Activated CD8-positive, alpha-beta T cell treated with anti-CD3 and anti-CD28 coated beads for 36 hours (primary cell): ENCODE data around the gene SDF2. TPM values are rescaled to one million over a fixed set of nuclear protein-coding genes. Genes with fewer than 3 reads are reported as not detected.
"Not testable (repeated sequence)": the region's sequence is repeated elsewhere in the genome, so short reads cannot be mapped to it uniquely, and the experiment has no call there.

Source experiments
- ATAC-seq: fragments of 200-7000 bp; cut with Tn5 transposase; one replicate; pipeline ENCODE4 v1.10.0; 2021; ENCODE audit warnings: mild to moderate bottlenecking, moderate library complexity
- CTCF ChIA-PET: fragments of 350-600 bp; sonication (Branson Sonifier 250); formaldehyde crosslinking; loops from one replicate; lab custom pipeline; 2021; ENCODE audit warnings: antibody characterized with exemption; lab: Charles Lee
- POLR2A ChIA-PET: fragments of 350-600 bp; sonication (Branson Sonifier 250); formaldehyde crosslinking; loops from one replicate; lab custom pipeline; 2021; ENCODE audit warnings: antibody characterized with exemption; lab: Charles Lee
- DNase-seq: peaks from one replicate; pipeline ENCODE4 v3.0.0-alpha.2; 2020
- H3K27ac Mint-ChIP-seq: one replicate; pipeline ENCODE4 v1.8.0; 2021; ENCODE audit warnings: mild to moderate bottlenecking, mixed read lengths
- H3K27me3 Mint-ChIP-seq: one replicate; pipeline ENCODE4 v1.8.0; 2021; ENCODE audit warnings: mixed read lengths
- H3K36me3 Mint-ChIP-seq: one replicate; pipeline ENCODE4 v1.8.0; 2021; ENCODE audit warnings: low read depth, mixed read lengths
- H3K4me1 Mint-ChIP-seq: one replicate; pipeline ENCODE4 v1.8.0; 2021; ENCODE audit warnings: low read depth, mixed read lengths
- H3K4me3 Mint-ChIP-seq: one replicate; pipeline ENCODE4 v1.8.0; 2021; ENCODE audit warnings: mild to moderate bottlenecking, moderate library complexity, mixed read lengths
- H3K9me3 Mint-ChIP-seq: one replicate; pipeline ENCODE4 v1.8.0; 2021; ENCODE audit warnings: mixed read lengths
- intact Hi-C: fragments of 100-400 bp; cut with micrococcal nuclease; formaldehyde crosslinking; loops from one replicate; pipeline ENCODE4 v1.10.0; 2022
- total RNA-seq, 2 experiments: library from RNA; stranded (reverse); gene quantifications; one replicate each; pipeline ENCODE4 v1.2.3, GENCODE V29; 2021
- TF ChIP-seq, protein P1 (sequence below): fragments of 200-600 bp; IDR thresholded peaks from one replicate; pipeline ENCODE4 v1.8.0; 2022; ENCODE audit warnings: antibody characterized with exemption, mild to moderate bottlenecking

SDF2 gene
- total RNA-seq, 2 experiments from 2014 or later, result 37.4 to 39.0 TPM

DNA sequence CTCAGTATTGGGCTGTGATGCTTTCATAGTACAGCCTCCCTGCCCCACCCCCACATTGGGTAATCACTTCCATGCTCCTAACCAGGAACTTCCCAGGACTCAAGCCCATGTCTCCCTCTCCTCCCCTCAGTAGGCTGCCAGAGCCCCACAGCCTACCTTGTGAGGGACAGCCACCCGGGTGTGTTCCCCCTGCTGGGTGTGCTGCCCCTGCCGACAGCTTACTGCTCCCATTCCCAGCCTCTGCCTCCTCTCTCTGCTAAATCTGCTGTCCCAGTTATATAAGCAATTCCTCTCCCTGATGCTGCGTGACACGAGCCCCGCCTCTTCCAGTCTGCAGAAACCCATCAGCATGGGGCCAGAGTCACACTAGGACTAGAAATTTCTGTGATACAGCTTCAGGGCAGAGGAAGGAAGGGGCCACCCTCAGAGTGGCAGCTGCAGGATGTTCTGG lies 47.8 kb downstream of the SDF2 start, which contains the start of gene RSKR:
Gene RSKR, minus strand, starts transcription at position 255 of the 451 bp plus-strand sequence. Its CDS starts 24 bp downstream, at position 231.
- TF ChIP-seq, protein P1, sequence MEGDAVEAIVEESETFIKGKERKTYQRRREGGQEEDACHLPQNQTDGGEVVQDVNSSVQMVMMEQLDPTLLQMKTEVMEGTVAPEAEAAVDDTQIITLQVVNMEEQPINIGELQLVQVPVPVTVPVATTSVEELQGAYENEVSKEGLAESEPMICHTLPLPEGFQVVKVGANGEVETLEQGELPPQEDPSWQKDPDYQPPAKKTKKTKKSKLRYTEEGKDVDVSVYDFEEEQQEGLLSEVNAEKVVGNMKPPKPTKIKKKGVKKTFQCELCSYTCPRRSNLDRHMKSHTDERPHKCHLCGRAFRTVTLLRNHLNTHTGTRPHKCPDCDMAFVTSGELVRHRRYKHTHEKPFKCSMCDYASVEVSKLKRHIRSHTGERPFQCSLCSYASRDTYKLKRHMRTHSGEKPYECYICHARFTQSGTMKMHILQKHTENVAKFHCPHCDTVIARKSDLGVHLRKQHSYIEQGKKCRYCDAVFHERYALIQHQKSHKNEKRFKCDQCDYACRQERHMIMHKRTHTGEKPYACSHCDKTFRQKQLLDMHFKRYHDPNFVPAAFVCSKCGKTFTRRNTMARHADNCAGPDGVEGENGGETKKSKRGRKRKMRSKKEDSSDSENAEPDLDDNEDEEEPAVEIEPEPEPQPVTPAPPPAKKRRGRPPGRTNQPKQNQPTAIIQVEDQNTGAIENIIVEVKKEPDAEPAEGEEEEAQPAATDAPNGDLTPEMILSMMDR, result no peak
- H3K9me3 Mint-ChIP-seq, result no peaks in the 10 kb centered on the region
- H3K4me1 Mint-ChIP-seq, result no peaks in the 10 kb centered on the region
- no peak within 1 kb of the TSS for H3K4me3 Mint-ChIP-seq
- POLR2A ChIA-PET, result no interaction called here
- H3K36me3 Mint-ChIP-seq, result peaks cover 51% of the 10 kb centered on the region
- H3K27ac Mint-ChIP-seq, result no peak within 1 kb of the TSS
- ATAC-seq (no peak), DNase-seq (no peak)
- intact Hi-C loops, result loop anchor here (5.0 kb wide), 1 partner anchor 122 kb away; no protein-coding TSS in a partner anchor
- CTCF ChIA-PET, result interaction anchor here (1.0 to 1.7 kb wide), 7 partner anchors 9 to 119 kb away, joined by 3 to 11 read pairs (median 4); partner anchors contain the start of gene PIGS
- H3K27me3 Mint-ChIP-seq, result no peaks in the 10 kb centered on the region

DNA sequence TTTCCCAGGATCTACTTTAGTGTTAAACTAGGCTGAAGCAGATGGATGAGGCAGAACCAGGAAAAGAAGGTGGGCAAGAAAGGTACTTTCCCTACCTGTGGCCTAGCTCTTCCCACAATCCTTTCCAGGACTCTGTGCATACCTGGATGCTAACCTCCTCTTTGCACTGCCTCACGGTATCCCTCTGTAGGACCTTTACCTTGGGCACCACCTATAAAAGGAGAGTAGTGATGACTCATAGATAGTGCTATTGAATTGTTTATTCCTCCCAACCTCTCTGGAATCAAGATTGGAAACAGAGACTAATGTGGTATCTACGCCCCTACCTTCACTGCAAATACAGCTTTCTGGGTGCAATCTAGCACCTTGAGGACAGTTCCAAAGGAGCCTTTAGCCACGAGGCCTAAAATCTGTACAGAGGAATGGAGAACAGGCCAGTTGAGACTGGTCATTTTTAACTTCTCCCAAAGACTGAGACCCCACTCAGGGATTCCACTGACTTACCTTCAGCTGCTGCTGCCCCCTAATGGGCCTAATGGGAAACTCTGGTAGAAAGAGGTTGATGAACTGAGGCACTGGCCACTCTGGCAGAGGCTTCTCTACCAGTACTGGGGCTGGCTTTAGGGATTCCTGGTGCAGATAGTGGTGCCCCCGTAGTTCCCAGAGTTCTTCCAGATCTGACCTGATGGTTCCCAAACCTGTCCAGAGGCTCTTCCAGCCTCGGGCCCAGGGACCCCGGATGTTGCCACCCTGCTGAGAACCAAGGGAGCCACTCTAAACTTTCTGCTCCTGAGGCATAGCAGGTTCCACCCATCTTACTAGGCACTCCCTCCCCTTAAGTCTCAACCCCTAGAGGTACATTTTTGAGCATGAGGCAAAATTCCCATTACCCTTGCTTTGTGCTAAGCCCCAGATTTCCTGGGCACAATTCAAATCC lies 48.5 kb downstream of the SDF2 start:
- intact Hi-C loops, result loop anchor here (5.0 kb wide), 1 partner anchor 121 kb away; no protein-coding TSS in a partner anchor
- Mint-ChIP-seq H3K4me1 (no peaks in the 10 kb centered on the region), H3K27me3 (no peaks in the 10 kb centered on the region), H3K27ac (no peak overlapping the region), H3K9me3 (no peaks in the 10 kb centered on the region), H3K4me3 (no peak overlapping the region), H3K36me3 (peaks cover 49% of the 10 kb centered on the region)
- ATAC-seq (peak; percentile 64), DNase-seq (peak; percentile 55)
- TF ChIP-seq, protein P1, result peak; percentile 80
- CTCF ChIA-PET, result interaction anchor here (0.7 to 3.5 kb wide), 20 partner anchors 10 to 118 kb away, joined by 3 to 18 read pairs (median 4); partner anchors contain the start of genes ALDOC, BLTP2, PIGS and PROCA1
- POLR2A ChIA-PET, result interaction anchor here (0.6 to 1.2 kb wide), 6 partner anchors 10 to 58 kb away, joined by 3 to 8 read pairs (median 4); no protein-coding TSS in a partner anchor

GRCh38 chr17:28612531-28612930 lies 49.2 kb downstream of the SDF2 start:
- no peak for ATAC-seq
- H3K4me3 Mint-ChIP-seq, result no peak overlapping the region
- ChIA-PET POLR2A (interaction anchor here (0.6 to 1.5 kb wide), 8 partner anchors 8 to 107 kb away, joined by 3 to 8 read pairs (median 3); partner anchors contain the start of gene RPL23A), CTCF (interaction anchor here (0.7 to 3.5 kb wide), 20 partner anchors 10 to 117 kb away, joined by 3 to 18 read pairs (median 4); partner anchors contain the start of genes ALDOC, BLTP2, PIGS and PROCA1)
- no peaks in the 10 kb centered on the region for H3K4me1 Mint-ChIP-seq
- intact Hi-C loops, result loop anchor here (5.0 kb wide), 1 partner anchor 120 kb away; no protein-coding TSS in a partner anchor
- no peaks in the 10 kb centered on the region for H3K27me3 Mint-ChIP-seq
- peaks cover 47% of the 10 kb centered on the region for H3K36me3 Mint-ChIP-seq
- H3K9me3 Mint-ChIP-seq, result no peaks in the 10 kb centered on the region
- TF ChIP-seq, protein P1, result no peak
- peak overlapping the region; percentile 0 for H3K27ac Mint-ChIP-seq
- no peak for DNase-seq

DNA sequence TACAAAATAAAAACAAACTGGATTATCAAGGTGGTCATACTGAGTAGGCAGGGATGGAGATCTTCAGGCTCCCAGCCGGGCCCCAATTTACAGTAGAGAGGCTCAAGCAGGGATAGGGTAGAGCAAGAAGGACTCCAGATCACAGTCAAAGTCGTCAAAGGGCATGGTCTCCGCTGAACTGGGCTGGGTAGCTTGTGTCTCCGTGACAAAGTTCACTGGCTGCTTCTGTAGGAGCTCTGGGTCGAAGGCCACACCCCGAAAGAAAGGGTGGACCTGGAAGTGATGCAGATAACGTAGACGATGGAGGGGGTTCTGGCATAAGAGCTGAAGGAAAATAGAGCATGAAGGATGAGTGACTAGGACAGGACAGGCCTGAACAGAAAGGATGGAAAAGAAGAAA lies 51.3 kb downstream of the SDF2 start:
- POLR2A ChIA-PET, result interaction anchor here (0.6 to 1.4 kb wide), 10 partner anchors 8 to 91 kb away, joined by 3 to 4 read pairs (median 3); partner anchors contain the start of gene BLTP2
- ATAC-seq, result no peak
- Mint-ChIP-seq H3K27ac (no peak overlapping the region), H3K4me1 (no peaks in the 10 kb centered on the region), H3K27me3 (no peaks in the 10 kb centered on the region), H3K4me3 (no peak overlapping the region), H3K36me3 (peaks cover 34% of the 10 kb centered on the region), H3K9me3 (no peaks in the 10 kb centered on the region)
- intact Hi-C loops, result loop anchor here (5.0 kb wide), 1 partner anchor 118 kb away; no protein-coding TSS in a partner anchor
- TF ChIP-seq, protein P1, result no peak
- DNase-seq, result no peak
- CTCF ChIA-PET, result interaction anchor here (0.8 to 3.5 kb wide), 4 partner anchors 17 to 63 kb away, joined by 3 to 18 read pairs (median 5); partner anchors contain the start of gene PIGS

DNA sequence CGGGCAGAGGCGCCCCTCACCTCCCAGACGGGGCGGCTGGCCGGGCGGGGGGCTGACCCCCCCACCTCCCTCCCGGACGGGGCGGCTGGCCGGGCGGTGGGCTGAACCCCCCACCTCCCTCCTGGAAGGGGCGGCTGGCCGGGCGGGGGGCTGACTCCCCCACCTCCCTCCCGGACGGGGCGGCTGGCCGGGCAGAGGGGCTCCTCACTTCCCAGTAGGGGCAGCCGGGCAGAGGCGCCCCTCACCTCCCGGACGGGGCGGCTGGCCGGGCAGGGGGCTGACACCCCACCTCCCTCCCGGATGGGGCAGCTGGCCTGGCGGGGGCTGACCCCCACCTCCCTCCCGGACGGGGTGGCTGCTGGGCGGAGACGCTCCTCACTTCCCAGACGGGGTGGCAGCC lies 57.7 kb downstream of the SDF2 start:
- ATAC-seq, H3K4me1 Mint-ChIP-seq, H3K27me3 Mint-ChIP-seq, CTCF ChIA-PET, DNase-seq, H3K9me3 Mint-ChIP-seq, H3K36me3 Mint-ChIP-seq, POLR2A ChIA-PET, intact Hi-C loops, H3K4me3 Mint-ChIP-seq, H3K27ac Mint-ChIP-seq: not testable (repeated sequence)
